HPDE6-E6E7 (cell line): ENCODE measurements around the gene ZNF280B.
"Not testable (repeated sequence)": the region's sequence is repeated elsewhere in the genome, so short reads cannot be mapped to it uniquely, and the experiment has no call there.

Experiments used
- DNase-seq: peaks from one replicate; pipeline ENCODE4 v3.0.0; 2011; ENCODE audit warnings: missing footprints; ENCODE audit errors: extremely low spot score

The ZNF280B gene

DNA sequence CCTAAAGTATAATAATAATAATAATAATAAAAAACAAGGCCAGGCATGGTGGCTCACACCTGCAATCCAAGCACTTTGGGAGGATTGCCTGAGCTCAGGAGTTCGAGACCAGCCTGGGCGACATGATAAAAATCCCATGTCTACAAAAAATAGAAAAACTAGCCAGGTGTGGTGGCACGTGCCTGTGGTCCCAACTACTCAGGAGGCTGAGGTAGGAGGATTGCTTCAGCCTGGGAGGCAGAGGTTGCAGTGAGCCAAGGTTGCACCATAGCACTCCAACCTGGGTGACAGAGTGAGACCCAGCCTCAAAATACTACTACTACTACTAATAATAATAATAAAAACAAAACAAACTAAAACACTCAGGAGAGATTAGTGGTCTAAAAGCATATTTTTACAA is 27.1 kb upstream of the ZNF280B start:
- no peak for DNase-seq

DNA sequence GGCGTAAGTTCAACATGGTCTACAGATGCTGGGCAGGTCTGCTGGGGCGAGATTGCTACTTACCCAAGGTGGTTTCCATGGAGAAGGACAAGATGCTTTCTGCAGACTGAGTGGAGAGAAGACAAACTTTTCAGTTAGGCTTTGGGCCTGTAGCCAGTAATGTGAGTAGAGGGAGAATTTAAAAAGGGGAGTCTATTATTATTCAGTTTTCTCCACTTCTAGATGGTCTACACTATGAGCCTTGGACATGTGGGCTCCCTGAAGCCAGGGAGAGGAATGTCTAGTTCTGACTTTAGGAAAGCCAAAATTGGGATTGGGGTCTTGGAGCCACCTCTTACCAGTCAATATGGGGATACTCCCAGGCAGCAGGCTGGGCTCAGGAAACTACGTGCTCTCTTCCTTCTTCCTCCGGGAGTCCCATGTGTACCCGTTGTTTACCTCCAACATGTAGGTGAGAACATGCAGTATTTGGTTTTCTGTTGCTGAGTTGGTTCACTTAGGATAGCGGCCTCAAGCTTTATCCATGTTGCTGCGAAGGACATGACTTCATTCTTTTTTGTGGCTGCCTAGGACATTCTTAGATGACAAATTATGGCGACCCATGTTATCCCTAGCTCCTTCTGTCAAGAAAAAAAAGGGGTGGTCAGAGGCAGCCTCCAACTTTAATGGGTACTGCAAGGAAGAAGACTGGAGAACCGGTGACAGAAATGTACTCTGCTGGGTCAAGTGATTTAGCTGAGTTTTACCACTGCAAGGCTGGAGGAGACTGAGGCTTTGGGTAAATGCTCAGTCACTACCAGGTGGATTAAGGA is 26.3 kb upstream of the ZNF280B start:
- DNase-seq: no peak

DNA sequence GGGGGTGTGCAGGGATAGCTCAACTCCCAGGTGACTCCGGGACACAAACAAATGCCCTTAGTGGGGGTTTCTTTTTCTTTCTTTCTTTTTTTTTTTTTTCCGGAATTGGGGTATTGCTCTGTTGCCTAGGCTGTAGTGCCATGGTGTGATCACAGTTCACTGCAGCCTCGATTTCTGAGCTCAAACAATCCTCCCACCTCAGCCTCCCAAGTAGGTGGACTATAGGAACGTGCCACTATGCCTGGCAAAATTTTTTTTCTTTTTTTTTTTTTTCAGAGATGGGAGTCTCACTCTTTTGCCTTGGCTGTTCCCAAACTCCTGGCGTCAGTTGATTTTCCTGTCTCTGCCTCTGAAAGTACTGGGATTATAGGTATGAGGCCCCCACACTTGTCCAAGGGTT is 25.3 kb upstream of the ZNF280B start:
- no peak for DNase-seq

DNA sequence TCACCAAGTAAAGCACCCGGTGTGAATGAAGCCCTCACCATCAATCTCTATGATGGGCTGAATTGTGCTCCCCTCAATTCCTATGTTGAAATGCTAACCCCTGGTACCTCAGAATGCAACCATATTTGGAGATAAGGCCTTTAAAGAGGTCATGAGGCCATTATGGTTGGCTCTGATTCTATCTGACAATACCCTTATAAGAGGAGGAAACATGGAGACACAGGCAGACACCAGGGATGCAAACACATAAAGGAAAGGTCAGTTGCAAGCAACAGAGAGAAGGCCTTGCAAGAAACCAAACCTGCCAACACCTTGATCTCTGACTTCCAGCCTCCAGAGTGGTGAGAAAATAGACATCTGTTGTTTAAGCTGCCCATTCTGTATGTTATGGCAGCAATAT is 24.9 kb upstream of the ZNF280B start:
- DNase-seq: no peak

DNA sequence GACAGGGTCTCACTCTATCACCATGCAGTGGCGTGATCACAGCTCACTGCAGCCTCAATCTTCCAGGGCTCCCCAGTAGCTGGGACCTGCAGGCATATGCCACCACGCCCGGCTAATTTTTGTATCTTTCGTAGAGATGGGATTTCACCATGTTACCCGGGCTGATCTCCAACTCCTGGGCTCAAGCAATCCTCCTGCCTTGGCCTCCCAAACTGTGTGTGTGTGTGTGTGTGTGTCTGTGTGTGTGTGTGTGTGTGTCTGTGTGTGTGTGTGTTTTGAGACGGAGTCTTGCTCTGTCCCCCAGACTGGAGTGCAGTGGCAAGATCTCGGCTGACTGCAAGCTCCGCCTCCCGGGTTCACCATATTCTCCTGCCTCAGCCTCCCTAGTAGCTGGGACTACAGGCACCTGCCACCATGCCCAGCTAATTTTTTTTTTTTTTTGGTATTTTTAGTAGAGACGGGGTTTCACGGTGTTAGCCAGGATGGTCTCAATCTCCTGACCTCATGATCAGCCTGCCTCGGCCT is 24.1 kb upstream of the ZNF280B start:
- not testable (repeated sequence) for DNase-seq

DNA sequence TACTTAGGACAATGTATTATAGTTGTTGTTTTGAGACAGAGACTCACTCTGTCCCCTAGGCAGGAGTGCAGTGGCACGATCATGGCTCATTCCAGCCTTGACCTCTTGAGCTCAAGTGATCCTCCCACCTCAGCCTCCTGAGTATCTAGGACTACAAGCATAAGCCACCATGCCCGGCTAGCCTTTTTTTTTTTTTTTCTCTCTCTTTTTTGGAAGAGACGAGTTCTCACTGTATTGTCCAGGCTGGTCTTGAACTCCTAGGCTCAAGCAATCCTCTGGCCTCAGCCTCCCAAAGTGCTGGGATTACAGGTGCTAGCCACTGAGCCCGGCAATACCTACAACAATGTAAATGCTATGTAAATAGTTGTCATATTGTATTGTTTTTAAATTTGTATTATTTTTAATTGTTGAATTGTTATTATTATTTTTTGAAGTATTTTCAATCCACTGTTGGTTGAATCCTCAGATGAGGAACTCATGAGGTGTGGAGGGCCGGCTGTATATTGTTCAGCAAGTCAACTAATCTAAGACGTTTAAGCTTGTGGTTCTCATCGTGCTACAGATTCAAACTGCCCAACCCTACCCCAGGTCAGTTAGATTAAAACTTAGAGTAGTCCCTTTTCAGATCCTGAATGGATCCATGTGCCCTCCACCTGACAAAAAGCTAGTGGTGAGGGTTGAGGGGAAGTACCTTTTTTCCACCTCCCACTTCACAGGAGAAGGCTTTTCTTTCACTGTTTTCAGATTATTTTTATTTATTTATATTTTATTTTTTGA is 23.4 kb upstream of the ZNF280B start:
- DNase-seq: no peak

DNA sequence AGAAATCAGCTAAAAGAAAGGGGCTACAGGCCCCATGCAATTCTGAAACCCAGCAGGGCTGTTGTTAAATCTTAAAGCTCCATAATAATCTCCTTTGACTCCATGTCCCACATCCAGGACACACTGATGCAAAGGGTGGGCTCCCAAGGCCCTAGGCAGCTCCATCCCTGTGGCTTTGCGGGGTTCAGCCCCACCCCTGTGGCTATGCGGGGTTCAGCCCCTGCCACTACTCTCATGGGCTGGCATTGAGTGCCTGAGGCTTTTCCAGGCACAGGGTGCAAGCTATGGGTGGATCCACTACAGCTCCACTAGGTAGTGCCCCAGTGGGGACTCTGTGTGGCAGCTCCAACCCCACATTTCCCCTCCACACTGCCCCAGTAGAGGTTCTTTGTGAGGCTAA is 20.2 kb upstream of the ZNF280B start:
- no peak for DNase-seq

DNA sequence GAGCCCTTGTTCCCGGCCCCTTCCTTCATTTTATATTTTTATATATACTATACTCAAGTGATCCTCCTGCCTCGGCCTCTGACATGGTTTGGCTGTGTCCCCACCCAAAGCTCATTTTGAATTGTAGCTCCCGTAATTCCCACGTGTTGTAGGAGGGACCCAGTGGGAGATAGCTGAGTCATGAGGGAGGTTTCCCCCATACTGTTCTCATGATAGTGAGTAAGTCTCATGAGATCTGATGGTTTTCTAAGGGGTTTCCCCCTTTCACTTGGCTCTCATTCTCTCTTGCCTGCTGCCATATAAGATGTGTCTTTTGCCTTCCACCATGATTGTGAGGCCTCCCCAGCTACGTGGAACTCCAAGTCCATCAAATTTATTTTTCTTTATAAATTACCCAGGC is 18.8 kb upstream of the ZNF280B start:
- DNase-seq: no peak

DNA sequence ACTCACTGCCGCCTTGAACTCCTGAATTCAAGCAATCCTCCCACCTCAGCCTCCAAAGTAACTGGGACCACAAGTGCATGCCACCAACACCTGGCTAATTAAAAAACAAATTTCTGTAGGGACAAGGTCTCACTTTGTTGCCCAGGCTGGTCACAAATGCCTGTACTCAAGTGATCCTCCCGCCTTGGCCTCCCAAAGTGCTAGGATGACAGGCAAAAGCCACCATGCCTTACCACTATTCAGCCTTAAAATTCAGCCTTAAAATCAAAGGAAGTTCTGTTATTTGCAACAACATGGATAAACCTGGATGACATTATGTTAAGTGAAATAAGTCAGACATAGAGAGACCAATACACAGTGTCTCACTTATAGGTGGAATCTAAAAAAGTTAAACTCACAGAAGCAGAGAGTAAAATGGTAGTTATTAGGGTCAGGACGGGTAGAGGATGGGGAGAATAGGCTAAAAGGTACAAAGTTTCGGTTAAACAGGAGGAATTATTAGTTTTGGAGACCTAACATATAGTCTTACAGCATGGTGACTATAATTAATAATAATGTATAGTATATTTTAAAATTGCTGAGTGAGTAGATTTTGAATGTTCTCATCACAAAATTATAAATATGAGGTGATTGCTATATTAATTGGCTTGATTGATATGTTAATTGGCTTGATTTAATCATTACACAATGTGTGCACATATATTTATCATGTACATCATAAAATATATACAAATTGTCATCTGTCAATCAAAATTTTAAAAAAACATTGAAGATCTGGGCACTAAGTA is 17.8 kb upstream of the ZNF280B start:
- no peak for DNase-seq

DNA sequence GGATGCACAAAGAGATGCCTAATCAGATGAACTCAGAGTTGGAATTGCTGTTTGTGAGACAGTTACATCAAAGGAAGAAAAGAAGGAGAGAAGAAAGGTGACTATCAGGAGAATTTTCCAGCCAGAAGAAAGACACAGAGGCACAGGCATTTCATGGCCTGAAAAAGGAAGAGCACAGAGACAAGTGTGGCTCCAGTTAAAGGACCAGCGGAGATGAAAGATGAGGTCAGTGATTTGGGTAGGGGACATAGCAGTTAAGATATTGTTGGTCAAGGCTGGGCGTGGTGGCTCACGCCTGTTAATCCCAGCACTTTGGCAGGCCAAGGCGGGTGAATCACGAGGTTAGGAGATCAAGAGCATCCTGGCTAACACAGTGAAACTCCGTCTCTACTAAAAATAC is 15.0 kb upstream of the ZNF280B start:
- no peak for DNase-seq

DNA sequence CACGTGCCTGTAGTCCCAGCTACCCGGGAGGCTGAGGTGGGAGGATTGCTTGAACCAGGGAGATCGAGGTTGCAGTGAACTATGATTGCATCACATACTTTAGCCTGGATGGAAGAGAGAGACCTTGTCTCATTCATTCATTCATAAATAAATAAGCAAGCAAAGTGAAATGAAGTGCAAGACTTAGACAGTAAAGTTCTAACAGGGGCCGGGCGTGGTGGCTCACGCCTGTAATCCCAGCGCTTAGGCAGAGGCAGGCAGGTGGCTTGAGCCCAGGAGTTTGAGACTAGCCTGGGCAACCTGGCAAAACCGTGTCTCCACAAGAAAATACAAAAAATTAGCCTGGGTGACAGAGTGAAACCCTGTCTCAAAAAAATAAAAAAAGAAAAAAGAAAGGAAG is 13.1 kb upstream of the ZNF280B start:
- no peak for DNase-seq

DNA sequence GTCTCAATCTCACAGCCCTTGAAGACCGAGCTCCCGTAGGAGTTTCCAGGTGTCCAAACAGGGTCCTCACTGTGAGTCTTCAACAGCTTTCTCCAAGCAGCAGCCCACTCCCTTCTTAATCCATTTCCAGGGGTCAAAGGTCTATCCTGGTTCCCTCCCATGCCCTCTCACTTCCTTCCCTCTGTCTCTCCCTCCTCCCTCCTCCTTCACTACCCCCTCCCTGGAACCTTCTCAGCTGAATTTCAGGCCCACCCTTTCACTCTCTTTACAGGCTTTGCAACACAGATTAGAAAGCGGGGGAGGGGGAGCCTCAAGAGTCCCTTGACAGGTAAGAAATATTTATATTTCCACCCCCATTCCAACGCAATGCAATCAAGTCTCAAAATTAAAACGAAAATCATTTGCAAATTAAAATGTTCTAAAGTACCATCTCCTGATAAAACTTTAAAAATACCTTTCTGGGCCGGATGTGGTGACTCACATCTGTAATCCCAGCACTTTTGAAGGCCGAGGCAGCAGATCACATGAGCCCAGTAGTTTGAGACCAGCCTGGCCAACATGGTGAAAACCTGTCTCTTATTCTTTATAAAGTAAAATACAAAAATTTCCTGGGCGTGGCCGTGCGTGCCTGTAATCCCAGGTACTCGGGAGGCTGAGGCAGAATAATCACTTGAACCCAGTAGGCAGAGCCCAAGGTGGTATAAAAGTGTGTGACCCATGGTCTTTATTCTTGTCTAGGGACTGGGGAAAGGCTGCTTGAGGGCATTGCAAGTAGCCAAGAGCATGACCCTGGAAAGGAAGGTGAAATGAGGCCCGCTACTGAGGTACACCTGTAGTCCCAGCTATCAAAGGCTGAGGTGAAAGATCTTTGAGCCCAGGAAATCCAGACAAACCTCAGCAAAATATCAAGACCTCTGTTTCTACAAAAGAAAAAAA is 12.4 kb upstream of the ZNF280B start:
- DNase-seq: no peak

DNA sequence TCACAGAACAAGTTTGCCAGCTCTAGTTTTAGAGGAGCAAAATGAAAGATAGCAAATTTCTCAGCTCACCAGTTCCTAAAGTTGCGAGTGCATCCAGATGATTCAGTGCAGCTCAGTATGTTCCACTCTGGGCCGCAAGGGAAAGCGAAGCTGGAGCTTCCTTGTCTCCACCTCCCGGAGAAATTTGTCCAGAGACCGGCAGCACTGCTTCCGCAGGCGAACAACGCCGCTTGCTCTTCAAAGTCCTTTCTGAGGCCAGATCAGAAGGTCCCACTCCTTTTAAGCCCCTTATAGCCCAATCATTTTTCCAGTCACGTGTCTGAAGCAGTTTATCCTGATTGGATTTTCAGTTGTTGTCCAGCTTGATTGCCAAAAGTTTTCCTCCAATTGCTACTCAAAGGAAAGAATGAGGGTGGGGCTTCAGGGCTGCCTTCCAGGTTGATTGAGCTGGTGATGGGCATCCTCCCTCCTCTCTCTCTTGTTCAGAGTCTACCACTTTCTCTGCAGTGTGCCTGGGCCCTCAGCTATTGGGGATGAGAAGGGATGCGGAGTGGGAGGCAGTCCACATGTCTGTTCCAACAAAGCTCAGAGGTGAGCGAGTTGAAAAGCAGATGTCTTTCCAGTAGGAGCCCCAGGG is 11.6 kb upstream of the ZNF280B start, which contains the start of gene ZNF280A:
Gene ZNF280A (minus strand): TSS at position 251 of the 637 bp plus-strand sequence. CDS start 4,640 bp downstream, outside the sequence.
- no peak for DNase-seq

DNA sequence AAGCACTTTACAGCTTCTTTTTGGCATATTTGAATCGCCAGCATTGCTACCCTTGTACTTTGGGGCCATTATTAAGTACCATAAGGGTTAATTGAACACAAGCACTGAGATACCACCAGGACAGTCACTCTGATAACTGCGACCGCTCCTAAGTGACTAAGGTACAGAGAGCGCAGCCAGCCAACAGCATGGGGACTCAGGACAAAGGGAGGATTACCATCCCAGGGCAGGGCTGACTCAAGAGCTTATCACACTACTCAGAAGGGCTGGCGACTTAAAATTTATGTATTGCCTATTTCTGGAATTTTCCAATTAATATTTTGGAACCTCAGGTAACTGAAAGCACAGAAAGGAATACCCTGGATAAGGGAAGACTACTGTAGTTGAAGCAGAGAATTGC is 11.0 kb upstream of the ZNF280B start:
- no peak for DNase-seq

DNA sequence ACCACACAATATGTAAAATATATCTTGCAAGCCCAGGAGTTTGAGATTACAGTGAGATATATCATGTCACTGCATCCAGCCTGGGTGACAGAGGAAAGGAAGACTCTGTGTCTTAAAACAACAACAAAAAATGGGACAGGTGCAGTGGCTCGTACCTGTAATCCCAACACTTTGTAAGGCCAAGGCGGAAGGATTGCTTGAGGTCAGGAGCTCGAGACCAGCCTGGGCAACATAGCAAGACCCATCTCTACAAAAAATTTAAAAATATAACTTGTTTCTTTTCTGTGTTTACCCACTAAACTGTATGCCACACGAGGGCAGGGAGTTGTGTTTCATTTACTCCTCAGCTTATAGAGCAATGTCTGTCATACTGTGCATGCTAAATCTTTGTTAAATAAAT is 8.4 kb upstream of the ZNF280B start:
- no peak for DNase-seq

DNA sequence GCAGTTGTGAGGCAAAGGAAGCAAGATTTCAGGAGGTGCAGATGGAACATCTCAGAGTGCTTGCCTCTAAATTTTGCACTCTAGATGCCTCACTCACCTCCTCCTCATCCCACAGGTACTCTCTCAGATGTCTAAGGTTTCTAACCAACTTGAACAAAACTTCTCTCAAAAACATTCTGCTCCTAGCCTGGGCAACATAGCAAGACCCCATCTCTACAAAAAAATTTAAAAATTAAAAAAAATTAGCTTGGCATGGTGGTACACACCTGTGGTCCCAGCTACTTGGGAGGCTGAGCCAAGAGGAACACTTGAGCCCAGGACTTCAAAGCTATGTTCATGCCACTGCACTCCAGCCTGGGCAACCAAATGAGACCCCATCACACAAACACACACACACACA is 7.3 kb upstream of the ZNF280B start:
- DNase-seq: no peak

DNA sequence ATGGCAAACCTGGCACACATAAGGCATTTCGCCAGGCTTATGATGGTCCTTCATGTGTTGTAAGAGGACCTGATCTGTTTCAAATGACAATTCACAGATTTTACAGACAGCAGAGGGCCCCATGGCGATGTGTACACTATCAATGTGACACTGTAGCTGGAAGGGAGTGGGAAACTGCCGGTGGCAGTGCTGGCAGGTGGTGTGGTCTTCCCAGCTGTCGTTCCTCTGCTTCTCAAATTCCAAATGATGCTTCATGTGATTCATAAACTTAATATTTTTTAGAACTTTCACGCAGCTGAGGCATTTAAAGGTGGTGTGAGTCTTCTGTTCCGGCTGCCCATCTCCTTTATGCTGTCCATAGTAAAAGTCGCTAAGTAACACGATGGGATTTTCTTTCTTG is 5.9 kb upstream of the ZNF280B start:
- DNase-seq: not testable (repeated sequence)

DNA sequence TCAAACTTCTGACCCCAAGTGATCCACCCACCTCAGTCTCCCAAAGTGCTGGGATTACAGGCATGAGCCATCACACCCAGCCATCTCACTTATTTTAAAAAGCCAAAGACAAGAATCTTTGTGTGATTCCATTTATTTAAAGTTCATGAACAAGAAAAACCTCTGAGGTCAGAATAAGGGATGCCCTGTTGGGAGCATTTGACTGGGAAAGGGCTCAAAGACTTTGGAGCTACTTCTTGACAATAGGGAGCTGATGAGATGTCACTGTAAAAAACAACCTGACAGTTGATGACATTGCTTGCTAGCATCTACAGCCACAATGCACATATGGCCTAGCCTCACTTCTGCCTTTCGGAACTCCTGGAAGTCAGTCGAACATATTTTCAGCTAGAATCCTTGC is 5.1 kb upstream of the ZNF280B start:
- no peak for DNase-seq

DNA sequence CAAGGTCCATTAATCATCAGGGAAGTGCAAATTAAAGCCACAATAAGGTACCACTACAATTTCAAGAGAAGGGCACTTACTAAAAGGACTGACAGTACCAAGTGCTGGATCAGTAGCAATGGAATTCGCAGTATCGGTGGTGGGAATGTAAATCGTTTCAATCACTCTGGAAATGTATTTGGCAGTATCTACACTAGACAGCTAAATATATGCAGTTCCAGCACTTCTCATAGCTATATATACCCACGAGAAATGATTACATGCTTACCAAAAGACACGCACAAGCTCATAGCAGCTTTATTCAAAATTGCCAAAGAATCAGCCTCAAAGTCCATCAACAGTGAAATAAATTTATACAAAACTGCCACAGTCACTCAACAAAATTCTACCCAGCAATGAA is 4.4 kb upstream of the ZNF280B start:
- DNase-seq: no peak

DNA sequence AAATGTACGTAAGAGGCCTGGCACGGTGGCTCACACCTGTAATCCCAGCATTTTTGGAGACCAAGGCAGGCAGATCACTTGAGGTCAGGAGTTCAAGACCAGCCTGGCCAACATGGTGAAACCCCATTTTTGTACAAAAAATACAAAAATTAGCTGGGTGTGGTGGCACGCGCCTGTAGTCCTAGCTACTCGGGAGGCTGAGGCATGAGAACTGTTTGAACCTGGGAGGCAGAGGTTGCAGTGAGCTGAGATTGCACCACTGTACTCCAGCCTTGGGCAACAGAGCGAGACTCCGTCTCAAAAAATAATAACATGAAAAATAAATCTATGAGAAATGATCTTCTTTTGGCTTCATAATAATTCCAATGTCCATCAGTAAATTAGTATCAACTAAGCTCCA is 2.3 kb upstream of the ZNF280B start:
- DNase-seq: not testable (repeated sequence)
